Esophagus (tissue), 2 donors: ENCODE results near the gene ST7. TPM values are rescaled to one million over a fixed set of nuclear protein-coding genes. Genes with fewer than 3 reads are reported as not detected.

Experiments
- H3K27ac ChIP-seq, 2 donors: one replicate each; pipeline ENCODE4 v1.5.1; 2013; ENCODE audit warnings: low read depth in 2 of 2, mild to moderate bottlenecking in 2 of 2, inconsistent platforms in 1 of 2, low read length in 1 of 2, moderate library complexity in 1 of 2
- H3K27me3 ChIP-seq, 2 donors: one replicate each; pipeline ENCODE4 v1.6.1; 2013; ENCODE audit warnings: low read length in 2 of 2, control low read depth in 1 of 2, mild to moderate bottlenecking in 1 of 2; ENCODE audit not compliant: insufficient read depth in 2 of 2, control insufficient read depth in 1 of 2
- H3K36me3 ChIP-seq, 2 donors: one replicate each; pipeline ENCODE4 v1.6.1; 2013; ENCODE audit warnings: low read length in 1 of 2; ENCODE audit not compliant: control insufficient read depth in 2 of 2, insufficient read depth in 2 of 2
- H3K4me1 ChIP-seq, 2 donors: one replicate each; pipeline ENCODE4 v1.6.1; 2013; ENCODE audit warnings: low read length in 1 of 2; ENCODE audit not compliant: control insufficient read depth in 2 of 2, insufficient read depth in 2 of 2
- H3K4me3 ChIP-seq, 2 donors: one replicate each; pipeline ENCODE4 v1.5.1; 2013; ENCODE audit warnings: low read length in 2 of 2, mild to moderate bottlenecking in 2 of 2, low read depth in 1 of 2, moderate library complexity in 1 of 2
- H3K9me3 ChIP-seq, 2 donors: one replicate each; pipeline ENCODE4 v1.6.1; 2013; ENCODE audit warnings: mild to moderate bottlenecking in 2 of 2, low read depth in 1 of 2, low read length in 1 of 2, moderate library complexity in 1 of 2; ENCODE audit not compliant: control insufficient read depth in 2 of 2, insufficient read depth in 1 of 2
- WGBS, 2 donors: extraction: QIAGEN DNeasy Blood & Tissue Kit; methylation state at CpG; one replicate each; pipeline ENCODE4 v1.1.7; 2013; 5-methylcytosine and 5-hydroxymethylcytosine counted together
- polyA plus RNA-seq, 2 donors: library from polyadenylated mRNA; stranded (reverse); fragments of 200-250 nt; gene quantifications; one replicate each; pipeline ENCODE4 v1.2.3, GENCODE V29; 2013
- donor health status: healthy with polysubstance abuse.
- donor health status: Bipolar disorder and iron deficiency.

Gene ST7
- polyA plus RNA-seq, 2 donors: 4.3 to 7.4 TPM

DNA sequence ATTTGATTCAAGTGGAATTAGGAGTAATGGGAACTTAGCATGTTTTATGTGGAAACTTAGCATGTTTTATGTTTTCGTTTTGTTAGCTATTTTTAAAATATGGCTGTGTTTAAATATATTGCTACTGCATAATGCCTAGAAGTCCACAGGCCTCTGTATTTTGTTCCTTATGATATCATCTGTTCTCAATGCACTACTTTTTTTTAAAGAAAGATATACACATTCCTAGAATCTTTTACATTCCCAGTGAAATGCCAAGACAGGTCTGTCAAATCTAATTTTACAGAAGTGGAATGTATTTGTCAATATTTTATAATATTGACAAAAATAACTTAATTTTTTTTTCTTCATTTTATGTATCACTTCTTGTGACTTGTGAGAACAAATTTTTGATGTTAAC lies 51.6 kb downstream of the ST7 start:
- WGBS, 2 donors: 83 to 95% methylated on average over 1 of the region's 1 CpG
- no peaks in the 10 kb centered on the region for H3K9me3 ChIP-seq
- H3K27me3 ChIP-seq: no peaks in the 10 kb centered on the region
- no peaks in the 10 kb centered on the region for H3K36me3 ChIP-seq
- no peak overlapping the region for H3K27ac ChIP-seq
- no peak overlapping the region for H3K4me3 ChIP-seq
- no peaks in the 10 kb centered on the region for H3K4me1 ChIP-seq

DNA sequence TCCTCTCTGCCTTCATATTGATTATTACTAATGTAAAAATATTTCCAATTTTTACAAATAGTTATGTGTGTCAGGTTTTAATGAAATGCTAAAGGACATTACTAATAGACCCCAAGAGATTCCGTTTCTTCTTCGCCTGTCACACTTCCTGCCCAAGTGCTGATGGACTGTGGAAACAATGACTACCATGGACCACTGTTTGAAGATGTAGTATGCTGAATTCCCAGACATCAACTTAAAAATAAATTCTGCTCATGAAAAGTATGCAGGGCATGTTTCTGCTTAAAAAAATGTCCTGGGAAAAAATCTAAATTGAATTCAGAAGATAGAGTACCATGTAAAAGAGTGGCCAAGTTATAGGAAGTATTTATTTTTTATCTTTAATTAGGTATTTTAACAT lies 52.1 kb downstream of the ST7 start:
- no peaks in the 10 kb centered on the region for H3K36me3 ChIP-seq
- no peaks in the 10 kb centered on the region for H3K9me3 ChIP-seq
- H3K4me1 ChIP-seq: no peaks in the 10 kb centered on the region
- H3K27me3 ChIP-seq: no peaks in the 10 kb centered on the region
- no peak overlapping the region for H3K4me3 ChIP-seq
- no peak overlapping the region for H3K27ac ChIP-seq
- 88 to 92% methylated on average over 2 of the region's 2 CpGs for WGBS, 2 donors

DNA sequence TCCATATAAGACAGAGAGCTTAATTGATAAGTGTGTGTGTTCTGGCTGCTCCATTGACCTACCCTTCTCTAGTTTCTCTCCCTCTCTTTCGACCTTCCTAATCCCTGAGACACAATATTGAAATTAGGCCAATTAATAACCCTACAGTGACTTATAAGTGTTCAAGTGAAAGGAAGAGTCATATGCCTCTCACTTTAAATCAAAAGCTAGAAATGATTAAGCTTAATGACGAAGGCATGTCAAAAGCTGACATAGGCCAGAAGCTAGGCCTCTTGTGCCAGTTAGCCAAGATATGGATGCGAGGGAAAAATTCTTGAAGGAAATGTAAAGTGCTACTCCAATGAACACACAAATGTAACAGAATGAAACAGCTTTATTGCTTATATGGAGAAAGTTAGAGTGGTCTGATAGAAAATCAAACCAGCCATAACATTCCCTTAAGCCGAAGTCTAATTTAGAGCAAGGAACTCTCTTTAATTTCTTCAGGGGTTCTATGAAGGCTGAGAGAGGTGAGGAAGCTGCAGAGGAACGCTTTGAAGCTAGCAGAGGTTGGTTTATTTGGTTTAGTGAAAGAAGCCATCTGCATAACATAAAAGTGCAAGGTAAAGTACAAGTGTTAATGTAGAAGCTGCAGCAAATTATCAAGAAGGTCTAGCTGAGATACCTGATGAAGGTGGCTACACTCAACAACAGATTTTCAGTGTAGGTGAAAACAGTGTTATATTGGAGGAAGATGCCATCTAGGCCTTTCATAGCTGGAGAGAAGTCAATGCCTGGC lies 53.8 kb downstream of the ST7 start:
- WGBS, 2 donors: 75 to 79% methylated on average over 5 of the region's 5 CpGs
- no peaks in the 10 kb centered on the region for H3K4me1 ChIP-seq
- no peaks in the 10 kb centered on the region for H3K27me3 ChIP-seq
- no peaks in the 10 kb centered on the region for H3K9me3 ChIP-seq
- H3K4me3 ChIP-seq: no peak overlapping the region
- no peak overlapping the region for H3K27ac ChIP-seq
- no peaks in the 10 kb centered on the region for H3K36me3 ChIP-seq

DNA sequence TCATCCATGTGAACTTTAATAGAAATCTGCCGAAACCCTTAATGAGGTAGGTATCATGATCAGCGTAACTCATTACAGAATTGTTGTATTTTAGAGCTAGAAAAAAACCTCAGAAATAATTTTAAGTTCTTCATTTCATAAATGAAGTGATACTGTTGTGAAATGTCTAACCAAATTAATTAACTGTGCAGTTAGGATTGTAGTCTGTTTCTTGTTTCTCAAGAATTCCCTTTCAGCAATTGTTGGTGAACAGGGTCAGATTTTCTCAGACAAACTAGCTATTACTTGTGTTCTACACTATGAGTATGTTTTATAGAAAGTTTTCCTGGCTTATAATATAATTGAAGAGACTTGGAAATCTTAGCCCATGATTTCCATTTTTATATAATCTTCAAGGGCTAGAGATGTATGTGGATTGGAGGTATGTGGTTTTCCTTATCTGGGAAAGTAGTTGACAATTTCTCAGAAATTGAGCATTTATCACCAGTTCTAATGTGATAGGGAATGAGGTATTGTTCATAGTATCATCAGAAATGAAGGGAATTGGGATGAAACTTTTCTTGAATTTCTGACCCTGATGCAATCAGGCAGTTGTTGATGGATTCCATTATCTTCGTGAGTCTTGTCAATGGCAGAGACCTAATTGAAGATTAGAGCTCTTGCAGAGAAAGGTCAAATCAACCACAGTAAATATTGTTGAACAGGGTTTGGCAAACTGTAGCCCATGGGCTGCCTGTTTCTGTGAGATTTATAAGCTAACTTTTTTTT lies 55.0 kb downstream of the ST7 start:
- Histone ChIP-seq H3K36me3 (no peaks in the 10 kb centered on the region), H3K27ac (no peak overlapping the region), H3K4me1 (no peaks in the 10 kb centered on the region), H3K27me3 (no peaks in the 10 kb centered on the region), H3K4me3 (no peak overlapping the region), H3K9me3 (no peaks in the 10 kb centered on the region)
- WGBS, 2 donors: 83 to 90% methylated on average over 3 of the region's 3 CpGs

DNA sequence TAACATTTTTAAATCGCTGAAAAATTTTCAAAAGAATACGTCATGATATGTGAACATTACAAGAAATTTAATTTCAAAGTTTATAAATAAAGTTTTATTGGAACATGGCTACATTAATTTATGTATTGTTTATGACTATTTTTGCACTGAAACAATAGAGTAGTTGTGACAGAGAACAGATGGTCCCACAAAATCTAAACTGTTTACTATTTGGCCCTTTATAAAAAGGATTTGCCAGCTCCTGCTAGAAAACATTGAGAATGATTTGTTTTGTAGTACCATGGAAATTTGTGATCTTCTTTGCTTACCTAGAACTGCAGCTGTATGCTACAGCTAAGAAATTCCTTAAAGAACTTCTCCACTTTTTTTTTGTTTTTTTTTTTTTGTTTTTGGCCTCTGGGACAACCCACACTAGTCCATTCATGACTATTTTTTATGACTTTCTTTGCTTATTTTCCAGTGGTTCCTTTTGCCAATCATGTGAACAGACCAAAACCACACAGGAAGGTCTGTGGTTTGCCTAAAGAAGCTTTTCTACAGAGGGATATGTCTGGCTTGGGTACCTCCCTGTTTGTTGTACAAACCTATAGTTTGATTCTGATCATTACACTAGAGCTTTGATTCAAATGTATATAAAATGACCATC lies 55.7 kb downstream of the ST7 start:
- Histone ChIP-seq H3K4me3 (no peak overlapping the region), H3K9me3 (no peaks in the 10 kb centered on the region), H3K27me3 (no peaks in the 10 kb centered on the region), H3K36me3 (no peaks in the 10 kb centered on the region), H3K27ac (no peak overlapping the region), H3K4me1 (no peaks in the 10 kb centered on the region)
- WGBS, 2 donors: 90 to 92% methylated on average over 2 of the region's 2 CpGs

DNA sequence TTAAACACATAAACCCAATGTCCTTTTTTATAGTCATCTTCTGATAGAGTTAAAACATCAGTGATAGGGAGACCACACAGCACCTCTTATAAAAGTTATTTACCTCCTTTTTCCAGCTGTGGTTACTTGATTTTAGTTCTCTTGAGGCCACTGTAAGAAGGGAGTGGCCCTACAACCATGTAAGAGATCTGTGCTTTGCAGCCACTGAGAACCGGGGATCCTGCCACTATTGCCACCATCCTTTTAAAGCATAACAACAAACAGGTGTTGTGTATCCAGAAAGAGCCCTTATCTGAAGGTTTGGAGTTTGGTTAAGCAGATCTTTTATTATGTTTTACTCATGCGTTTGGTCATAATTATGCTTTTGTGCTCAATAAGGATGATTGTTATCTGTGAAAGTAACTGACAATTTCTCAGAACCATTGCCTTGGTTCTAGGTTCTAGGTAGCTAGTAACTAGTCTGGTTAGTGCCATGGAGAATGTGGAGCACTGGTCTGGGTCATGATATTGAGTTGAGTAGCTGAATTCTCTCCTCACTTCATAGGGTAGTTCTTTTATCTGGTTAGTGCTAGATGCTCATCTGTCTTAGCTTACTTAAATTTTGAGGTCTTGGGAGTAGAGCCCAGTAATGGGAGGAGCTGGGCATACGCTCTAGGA lies 56.5 kb downstream of the ST7 start:
- no peaks in the 10 kb centered on the region for H3K4me1 ChIP-seq
- 75 to 79% methylated on average over 3 of the region's 3 CpGs for WGBS, 2 donors
- H3K4me3 ChIP-seq: no peak overlapping the region
- H3K36me3 ChIP-seq: no peaks in the 10 kb centered on the region
- H3K9me3 ChIP-seq: no peaks in the 10 kb centered on the region
- no peak overlapping the region for H3K27ac ChIP-seq
- H3K27me3 ChIP-seq: no peaks in the 10 kb centered on the region

DNA sequence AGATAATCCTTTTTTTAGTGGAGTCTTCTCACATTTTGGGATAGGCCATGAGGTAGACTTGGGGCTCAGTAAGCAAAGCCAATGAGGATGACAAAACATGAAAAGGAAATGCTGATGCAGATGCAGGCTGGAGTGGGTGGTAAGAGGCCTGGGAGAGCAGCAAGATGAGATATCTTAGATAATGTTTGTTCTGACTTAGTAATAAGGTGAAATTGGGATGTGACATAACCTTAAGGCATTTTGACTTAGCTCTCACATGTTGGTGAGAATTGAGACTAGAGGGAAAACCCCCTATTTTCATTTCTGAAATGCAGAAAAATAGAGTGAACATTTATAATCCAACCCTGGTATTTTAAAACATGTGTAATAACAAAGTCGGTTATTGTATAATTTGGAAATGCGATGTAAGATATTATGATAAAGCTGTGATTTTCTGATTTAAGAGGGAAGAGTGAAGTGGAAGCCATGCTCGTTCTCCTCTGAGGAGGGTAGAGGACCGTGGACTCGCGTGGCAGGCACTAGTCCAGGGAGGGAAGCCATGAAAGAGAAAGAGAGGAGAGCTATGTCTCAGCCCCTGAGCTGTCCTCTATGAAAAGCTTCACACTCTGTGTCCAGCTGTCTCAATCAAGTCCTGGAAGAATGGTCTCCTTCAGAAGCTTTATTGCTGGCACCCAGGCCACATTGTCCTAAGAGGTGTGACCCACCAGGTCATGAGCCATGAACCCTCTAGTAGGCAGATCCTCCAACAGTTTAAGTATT lies 57.3 kb downstream of the ST7 start:
- no peak overlapping the region for H3K4me3 ChIP-seq
- H3K36me3 ChIP-seq: no peaks in the 10 kb centered on the region
- 84 to 92% methylated on average over 6 of the region's 6 CpGs for WGBS, 2 donors
- H3K27ac ChIP-seq: no peak overlapping the region
- no peaks in the 10 kb centered on the region for H3K9me3 ChIP-seq
- no peaks in the 10 kb centered on the region for H3K27me3 ChIP-seq
- no peaks in the 10 kb centered on the region for H3K4me1 ChIP-seq

DNA sequence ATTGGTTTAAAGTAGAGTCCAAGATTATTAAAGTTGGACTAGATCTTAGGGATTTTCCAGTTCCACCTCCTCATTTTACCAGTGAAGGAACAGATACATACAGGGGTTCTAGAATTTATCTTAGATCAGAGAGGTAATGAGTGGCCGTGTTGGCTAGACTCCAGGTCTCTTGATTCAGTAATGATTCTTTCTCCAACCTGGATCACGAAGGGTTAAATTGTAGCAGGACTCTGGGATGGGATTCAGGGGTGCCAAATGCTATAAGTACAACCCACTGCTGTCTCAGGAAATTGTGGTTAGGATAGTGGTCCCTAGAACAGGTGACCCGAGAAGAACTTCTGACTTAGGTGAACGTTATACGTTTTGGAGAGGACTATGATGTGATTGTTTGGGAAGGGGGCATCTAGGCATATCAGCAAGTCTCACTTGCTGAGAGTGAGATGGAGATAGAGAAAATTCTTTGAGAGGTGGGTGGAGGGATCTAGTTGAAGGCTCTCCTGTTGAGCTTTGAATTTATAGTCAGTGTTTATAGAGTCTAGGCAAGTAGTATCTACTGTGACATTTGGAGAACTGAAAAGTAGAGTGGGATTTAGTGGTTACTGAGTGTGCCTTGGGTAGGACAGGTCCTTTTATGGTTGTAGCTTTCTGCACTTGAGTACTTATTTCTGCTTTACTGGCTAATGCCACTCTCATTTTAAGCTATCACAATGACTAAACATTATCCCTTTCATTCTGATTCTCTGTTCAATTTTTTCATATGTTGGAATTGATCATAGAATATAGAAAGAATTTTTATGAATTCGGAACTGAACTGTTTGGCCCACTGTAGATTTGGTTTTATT lies 58.3 kb downstream of the ST7 start:
- Histone ChIP-seq H3K4me3 (no peak overlapping the region), H3K36me3 (no peaks in the 10 kb centered on the region), H3K9me3 (no peaks in the 10 kb centered on the region), H3K27ac (no peak overlapping the region), H3K4me1 (no peaks in the 10 kb centered on the region), H3K27me3 (no peaks in the 10 kb centered on the region)
- 67 to 72% methylated on average over 6 of the region's 6 CpGs for WGBS, 2 donors
